Measurements from ENCODE around the gene ALDH1A2. TPM values are rescaled to one million over a fixed set of nuclear protein-coding genes. Genes with fewer than 3 reads are reported as not detected.

The ALDH1A2 gene
- total RNA-seq, 1 donor from 2014 or later, result 18.7 TPM

DNA sequence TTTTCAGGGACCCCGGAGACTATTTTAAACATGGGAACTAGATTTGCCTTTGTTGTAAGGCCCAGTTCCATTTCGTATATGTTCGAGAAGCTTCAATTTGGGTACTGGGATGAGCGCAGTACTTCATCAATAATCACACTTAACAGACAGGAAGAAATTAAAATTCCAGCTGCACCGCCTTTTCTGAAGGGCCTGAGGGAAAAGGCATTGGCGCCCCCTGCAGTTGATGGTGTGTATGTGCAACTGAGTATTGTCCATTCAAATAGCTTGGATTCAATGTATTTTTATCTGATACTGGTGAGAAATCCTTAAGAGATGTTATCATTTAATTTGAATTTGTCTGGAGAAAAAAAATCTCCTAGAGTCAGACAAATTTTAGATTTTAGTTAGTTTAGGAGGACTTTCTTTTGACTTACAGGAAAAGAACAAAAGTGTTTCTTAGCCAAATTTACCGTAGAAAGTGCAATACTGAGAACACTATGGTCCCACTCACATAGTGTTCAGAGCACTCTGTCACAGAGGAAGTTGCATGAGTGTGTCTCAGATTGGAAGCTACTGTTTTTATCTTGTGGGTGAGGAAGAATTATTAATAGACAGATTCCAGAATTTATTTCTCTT lies 5.4 kb upstream of the ALDH1A2 start:
- TF ChIP-seq, protein P1, sequence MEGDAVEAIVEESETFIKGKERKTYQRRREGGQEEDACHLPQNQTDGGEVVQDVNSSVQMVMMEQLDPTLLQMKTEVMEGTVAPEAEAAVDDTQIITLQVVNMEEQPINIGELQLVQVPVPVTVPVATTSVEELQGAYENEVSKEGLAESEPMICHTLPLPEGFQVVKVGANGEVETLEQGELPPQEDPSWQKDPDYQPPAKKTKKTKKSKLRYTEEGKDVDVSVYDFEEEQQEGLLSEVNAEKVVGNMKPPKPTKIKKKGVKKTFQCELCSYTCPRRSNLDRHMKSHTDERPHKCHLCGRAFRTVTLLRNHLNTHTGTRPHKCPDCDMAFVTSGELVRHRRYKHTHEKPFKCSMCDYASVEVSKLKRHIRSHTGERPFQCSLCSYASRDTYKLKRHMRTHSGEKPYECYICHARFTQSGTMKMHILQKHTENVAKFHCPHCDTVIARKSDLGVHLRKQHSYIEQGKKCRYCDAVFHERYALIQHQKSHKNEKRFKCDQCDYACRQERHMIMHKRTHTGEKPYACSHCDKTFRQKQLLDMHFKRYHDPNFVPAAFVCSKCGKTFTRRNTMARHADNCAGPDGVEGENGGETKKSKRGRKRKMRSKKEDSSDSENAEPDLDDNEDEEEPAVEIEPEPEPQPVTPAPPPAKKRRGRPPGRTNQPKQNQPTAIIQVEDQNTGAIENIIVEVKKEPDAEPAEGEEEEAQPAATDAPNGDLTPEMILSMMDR (conservative IDR thresholded peaks at IDR 0.05; ENCODE audit: low read depth, low read length), result peak; percentile 99
- no peak overlapping the region for H3K4me3 ChIP-seq (ENCODE audit: low read depth, low read length)
- DNase-seq (ENCODE audit: low read depth), result no peak

DNA sequence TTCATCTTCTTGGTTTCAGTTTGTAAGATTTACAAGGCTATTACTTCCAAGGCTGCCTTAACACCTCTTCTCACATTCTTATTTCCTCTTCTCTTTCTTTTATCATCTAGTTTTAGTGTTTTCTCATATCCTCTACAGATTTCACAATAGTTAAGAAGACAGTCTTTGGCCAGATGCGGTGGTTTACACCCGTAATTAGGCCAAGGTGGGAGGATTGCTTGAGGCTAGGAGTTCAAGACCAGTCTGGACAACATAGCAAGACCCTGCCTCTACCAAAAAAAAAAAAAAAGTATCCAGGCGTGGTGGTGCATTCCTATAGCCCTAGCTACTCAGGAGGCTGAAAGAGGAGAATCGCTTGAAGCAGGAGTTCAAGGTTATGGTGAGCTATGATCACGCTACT lies 3.5 kb upstream of the ALDH1A2 start:
- DNase-seq (ENCODE audit: low read depth), result no peak
- H3K4me3 ChIP-seq (ENCODE audit: low read depth, low read length), result no peak overlapping the region
- TF ChIP-seq, protein P1 (conservative IDR thresholded peaks at IDR 0.05; ENCODE audit: low read depth, low read length), result no peak

DNA sequence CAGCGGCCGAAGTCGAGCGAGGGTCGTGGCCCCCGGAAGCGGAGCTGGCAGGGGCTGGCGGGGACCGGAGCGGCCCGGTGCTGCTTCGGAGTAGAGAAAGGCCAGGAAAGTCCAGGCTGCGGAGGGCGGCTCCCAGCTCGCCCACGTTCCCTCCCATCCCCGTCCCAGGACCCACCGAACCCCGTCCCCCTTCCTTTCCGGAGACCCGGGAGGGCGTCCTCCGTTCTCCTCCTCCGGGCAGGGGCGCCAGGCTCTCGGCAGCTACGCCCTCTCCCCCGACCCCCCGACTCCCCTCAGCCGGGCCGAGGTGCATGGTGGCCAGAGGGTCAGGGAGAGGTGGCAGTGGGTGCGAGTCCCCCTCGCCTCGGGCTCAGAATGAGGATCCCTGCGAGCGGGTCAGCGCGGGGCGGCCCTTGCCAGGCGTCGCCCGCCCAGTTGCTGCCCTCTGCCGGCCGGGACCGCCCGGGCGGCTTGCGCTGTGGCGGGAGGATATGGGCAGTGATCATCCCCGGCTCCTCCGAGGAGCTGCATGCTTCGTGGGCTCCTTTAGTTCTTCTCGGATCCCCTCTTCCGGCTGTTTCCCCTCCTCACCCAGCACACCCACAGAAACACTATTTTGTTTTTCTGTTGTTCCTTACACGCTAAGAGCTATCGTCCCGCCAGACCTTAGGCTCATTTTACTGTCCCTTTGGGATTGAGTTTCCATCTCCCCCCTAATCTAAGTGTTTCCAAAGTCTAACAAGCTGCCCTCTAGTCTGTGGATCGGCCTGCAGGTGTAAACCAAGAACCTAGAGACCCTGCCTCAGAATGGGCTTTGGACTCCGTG lies 744 bp upstream of the ALDH1A2 start:
- peak overlapping the region; percentile 56 for H3K4me3 ChIP-seq (ENCODE audit: low read depth, low read length)
- DNase-seq (ENCODE audit: low read depth), result no peak
- TF ChIP-seq, protein P1 (conservative IDR thresholded peaks at IDR 0.05; ENCODE audit: low read depth, low read length), result peak; percentile 86

- H3K4me3 ChIP-seq (ENCODE audit: low read depth, low read length), result peak overlapping the region; percentile 56
- no peak for DNase-seq (ENCODE audit: low read depth)
- TF ChIP-seq, protein P1 (conservative IDR thresholded peaks at IDR 0.05; ENCODE audit: low read depth, low read length), result no peak
These were observed 499 bp downstream of the ALDH1A2 start for GRCh38 chr15:58064980-58065444.

DNA sequence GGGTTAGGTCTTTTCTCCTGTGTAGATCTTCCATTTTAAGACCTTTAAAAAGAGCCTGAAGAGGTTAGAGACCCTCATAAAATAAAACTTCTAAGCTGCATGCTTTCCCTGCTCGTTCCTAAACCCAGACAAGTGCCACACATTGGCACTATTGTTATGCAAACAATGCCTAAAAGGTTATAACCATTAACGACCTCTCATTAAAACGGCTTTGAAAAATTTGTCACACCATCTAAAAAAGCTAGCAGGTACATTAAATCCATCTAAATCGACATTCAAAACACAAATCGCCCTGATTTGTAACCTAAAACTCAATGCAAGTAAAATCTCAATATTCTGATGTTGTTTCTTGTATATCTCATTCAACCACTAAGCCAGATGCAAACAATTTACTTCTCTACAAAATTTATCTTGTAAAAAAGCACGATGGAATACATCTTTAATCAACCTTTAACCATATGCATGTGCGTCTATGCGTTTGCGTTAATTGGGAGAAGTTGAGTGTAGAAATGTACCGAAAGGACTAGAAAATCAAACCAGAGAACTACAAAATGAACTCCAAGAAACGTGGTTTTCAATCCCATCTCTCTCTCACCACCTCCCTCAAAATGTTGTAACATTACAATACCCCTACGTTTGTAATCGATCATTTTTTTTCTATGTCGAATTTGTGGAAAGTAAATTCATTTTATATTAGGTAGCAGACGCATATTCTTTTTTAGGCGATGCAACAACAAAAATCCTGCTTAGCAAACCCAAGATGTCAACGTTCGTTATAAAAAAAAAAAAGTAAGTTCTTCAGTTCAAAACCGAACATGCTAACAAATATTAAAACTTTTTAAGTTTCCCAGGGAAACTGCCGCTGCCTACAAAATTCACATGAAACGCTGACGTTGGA lies 1.2 kb downstream of the ALDH1A2 start:
- no peak for DNase-seq (ENCODE audit: low read depth)
- peak overlapping the region; percentile 56 for H3K4me3 ChIP-seq (ENCODE audit: low read depth, low read length)
- TF ChIP-seq, protein P1 (conservative IDR thresholded peaks at IDR 0.05; ENCODE audit: low read depth, low read length), result no peak

DNA sequence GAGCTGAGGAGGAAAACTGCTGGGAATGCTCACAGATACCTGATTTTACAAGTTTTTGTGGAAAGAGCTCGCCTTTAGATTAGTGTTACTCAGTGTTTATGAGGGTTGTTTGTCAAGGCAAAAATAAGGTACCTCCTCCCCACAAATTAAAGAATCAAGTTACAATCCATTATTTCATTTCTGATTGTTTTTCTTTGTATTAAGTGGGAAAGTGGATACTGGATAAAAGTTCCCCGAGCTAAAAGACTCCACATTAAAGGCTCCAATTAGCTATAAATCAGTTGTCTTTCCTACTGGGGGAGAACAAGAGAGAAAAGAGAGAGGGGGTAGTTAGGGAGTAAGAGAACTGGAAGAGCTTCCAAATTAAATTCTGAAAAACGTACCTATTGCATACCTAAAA lies 1.9 kb downstream of the ALDH1A2 start:
- no peak for DNase-seq (ENCODE audit: low read depth)
- H3K4me3 ChIP-seq (ENCODE audit: low read depth, low read length), result peak overlapping the region; percentile 56
- TF ChIP-seq, protein P1 (conservative IDR thresholded peaks at IDR 0.05; ENCODE audit: low read depth, low read length), result no peak
